GM10847 (cell line): ENCODE results near the gene NCOA7.

Source experiments
- POLR2A ChIP-seq: IDR thresholded peaks from 2 replicates; pipeline ENCODE4 v1.6.1; 2011; ENCODE audit not compliant: insufficient read length; ENCODE audit errors: extremely low read depth

Gene NCOA7

DNA sequence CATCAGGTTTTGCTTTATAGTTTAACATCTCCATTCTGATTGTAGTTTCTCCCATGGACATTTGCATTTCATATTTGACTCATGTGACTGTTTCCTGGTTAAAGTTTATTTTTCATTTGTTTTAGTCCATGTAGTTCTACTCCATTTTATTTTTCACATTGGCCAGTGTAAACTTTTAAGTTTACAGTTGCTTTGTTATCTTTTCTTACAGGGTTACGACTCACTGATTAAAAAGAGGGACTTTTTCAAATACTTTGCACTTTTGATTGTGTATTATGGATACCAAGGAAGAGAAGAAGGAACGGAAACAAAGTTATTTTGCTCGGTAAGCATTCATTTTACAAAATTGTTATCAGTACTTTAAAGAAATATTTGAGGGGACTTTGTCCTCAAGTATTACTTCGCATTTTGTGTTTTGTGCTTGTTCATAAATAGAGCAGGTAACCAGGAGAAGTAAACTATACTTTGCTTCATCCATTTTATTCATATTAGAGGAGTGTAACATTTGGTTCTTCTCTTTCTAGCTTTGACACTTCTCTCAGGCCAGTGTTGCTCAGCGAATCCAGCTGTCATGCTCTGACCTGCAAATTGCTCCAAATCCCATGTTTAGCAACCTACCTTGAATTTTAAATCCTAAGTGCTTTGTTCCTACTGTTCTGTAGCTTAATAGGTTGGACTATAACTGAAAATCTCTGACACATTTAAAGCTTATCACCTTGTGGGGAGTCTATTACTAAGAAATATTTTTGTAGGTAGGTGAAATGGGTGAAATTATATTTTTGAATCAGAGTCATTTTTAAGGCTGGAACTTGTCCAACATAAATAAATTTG, 24.5 kb downstream of the NCOA7 start:
- no peak for TF ChIP-seq POLR2A

DNA sequence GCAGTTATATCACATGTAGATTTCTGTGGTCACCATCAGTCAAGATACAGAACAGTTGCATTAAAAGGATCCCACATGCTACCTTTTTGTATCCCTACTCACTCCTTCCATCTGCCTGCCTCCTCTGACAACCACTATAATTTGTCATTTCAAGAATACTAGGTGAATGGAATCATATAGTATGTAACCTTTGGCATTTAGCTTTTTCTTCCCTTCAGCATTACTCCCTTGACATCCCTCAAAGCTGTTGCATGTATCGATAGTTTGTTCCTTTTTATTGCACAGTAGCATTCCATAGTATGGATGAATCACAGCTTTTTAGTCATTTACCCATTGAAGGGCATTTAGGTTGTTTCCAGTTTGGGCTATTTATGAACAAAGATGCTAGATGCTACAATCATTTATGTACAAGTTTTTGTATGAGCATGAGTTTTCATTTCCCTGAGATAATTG, 26.1 kb downstream of the NCOA7 start:
- no peak for TF ChIP-seq POLR2A

DNA sequence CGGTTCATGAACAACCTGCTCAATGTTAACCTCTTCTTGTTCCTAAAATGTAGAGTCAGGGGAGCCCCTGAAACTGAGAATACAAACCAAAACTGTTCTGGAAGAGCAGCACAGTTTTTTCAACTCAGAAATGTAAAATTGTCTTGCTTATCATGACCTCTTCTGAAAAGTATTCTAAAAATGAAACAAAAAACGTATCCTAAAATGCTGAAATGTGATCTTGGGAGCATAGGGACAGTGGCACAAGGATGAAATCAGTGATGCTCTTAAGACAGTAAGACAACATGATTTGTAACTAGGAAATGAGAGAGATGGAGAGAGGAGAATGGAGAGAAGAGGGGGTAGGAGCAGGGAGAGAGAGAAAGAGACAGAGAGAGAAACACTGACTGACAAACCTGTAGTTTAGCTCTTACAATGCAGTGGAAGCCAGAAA, 27.5 kb downstream of the NCOA7 start:
- no peak for TF ChIP-seq POLR2A

DNA sequence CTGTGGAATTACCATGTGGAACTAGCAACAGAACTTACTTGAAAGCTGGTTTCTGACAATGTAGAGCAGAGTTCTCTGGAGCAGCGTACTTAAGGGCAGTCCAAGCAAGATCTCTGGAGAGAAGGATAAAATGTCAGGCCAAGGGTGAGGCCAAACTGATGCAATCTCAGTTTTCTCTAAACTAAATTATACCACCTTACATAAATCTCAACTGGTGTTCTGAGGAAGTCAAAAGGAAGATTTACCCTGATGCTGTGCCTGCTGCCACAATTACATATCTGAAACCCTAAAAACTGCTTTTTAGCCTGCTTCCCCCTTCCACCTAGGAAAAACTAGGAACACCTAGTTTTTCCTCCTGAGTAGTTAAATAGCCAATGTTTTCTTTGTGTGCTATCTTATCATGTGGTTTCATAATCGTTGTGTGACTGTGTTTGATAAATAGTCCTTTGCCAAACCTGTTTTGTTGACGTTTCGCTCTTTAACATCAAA, 28.1 kb downstream of the NCOA7 start:
- no peak for TF ChIP-seq POLR2A

DNA sequence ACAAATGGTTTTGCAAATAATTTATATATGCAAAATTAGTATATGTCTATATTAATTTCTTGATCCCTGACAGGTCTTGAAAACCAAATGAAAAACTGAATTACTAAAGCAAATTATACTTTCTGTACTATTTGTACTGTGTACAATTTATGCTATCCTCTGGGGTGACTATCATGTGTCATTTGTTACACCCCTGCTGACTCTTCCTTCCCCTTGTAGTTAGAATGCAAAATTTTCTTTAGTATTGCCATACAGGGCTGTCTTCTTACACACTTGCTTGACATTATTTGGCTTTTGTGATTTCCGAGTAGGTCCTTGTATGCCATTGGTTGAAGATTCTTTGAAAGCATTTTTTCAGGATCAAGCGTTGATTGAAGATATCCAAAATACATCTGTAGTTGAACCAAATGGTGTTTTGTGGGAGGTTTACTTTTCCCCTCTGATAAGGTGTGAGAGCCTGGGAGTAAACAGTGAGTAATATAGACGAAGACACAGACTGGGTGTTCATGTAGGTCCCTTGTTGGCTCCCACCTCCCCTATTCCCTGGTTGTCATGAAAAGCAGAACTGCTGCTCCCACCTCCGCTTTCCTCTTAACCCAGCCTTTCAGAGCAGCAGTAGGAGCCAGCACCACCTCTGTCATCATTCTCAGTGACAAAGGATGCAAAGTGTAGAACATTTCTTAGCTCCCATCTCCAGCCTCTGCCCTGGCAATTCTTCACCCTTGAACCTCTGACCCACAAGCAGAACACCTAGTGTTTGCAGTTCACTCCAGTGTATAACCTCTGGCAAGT, 29.0 kb downstream of the NCOA7 start:
- no peak for TF ChIP-seq POLR2A

DNA sequence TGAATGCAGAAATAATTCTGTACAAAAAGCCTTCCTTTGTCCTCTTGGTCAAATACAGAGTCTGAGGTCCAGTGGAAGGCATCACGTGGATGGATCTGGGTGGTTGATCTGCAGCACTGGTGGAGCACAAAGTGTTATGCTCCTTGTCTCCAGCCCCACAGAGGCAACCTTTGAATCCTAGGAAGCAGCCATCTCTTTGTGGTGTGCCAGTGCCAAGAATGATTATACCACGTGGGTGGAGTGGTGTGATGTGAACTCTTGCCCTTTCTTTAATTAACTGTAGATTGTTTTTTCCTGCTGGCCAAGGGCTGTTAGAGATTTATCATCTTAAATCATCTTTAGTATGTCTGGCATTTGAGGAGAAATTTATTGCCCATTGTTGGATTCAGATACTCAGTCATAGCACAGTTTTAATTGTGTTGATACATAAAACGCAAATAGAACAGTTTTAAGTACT, 31.1 kb downstream of the NCOA7 start:
- no peak for TF ChIP-seq POLR2A

DNA sequence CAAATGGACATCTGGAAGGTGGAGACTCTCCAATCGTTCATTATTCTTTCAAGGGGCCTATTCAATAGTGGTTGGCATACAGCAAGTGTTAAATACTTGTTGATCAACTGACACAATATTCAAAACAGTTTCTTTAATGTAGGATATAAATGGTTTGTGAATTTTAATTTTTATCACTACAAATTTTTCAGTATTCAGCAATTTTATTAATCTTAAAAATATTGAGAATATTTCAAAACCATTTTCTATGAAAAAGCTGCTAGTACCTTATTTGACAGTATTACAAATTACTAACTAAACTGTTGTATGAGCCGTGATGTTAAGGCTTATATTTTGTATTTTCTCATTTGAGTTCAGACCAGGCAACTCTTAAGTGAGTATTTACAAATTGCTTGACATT, 32.4 kb downstream of the NCOA7 start:
- TF ChIP-seq POLR2A = no peak

DNA sequence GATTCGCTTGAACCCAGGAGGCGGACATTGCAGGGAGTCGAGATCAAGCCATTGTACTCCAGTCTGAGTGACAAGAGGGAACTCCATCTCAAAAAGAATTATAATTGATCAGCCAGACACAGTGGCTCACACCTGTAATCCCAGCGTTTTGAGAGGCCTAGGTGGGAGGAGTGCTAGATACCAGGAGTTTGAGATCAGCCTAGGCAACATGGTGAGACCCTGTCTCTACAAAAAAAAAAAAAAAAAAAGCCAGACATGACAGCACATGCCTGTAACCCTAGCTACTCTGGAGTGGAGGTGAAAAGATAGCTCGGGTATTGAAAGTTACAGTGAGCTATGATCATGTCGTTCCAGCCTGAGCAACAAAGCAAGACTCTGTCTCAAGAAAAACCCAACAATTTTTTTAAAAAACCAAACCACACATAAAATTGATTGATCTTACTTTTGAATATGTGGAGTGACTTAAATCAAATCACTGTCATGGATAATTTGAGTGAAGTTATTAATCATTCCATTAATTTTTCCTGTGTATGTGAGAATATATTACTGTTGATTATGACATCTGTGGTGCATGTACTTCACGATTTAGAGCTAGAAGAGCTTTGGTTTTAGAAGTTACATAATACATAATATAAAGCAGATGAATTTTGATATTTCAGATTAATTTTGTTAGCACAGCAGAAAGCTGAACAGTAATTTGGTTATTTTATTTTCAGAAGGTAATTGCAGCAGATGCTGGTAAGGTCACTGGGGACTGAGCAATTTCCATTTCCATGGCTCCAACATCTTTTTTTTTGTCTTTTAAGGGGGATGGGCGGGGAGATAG, 34.4 kb downstream of the NCOA7 start:
- TF ChIP-seq POLR2A = no peak

DNA sequence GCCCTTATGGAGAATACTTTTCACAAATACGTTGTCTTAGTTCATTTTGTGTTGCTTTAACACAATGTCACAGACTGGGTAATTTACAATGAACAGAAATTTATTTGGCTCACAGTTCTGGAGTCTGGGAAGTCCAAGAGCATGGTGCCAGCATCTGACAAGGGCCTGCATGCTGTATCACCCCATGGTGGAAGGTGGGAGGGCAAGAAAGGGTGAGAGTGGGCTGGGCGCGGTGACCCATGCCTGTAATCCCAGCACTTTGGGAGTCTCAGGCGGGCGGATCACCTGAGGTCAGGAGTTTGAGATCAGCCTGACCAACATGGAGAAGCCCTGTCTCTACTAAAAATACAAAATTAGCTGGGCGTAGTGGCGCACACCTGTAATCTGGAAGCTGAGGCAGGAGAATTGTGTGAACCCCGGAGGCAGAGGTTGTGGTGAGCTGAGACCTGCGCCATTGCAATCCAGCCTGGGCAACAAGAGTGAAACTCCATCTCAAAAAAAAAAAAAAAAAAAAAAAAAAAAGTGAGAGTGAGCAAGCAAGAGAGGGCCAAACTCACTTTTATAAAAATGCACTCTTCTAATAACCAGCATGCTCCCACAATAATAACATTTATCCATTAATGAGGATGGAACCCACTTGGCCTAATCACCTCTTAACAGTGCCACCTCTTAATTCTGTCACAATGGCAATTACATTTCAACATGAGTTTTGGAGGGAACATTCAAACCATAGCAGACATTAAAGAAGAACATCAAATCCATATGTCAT, 36.1 kb downstream of the NCOA7 start:
- no peak for TF ChIP-seq POLR2A

DNA sequence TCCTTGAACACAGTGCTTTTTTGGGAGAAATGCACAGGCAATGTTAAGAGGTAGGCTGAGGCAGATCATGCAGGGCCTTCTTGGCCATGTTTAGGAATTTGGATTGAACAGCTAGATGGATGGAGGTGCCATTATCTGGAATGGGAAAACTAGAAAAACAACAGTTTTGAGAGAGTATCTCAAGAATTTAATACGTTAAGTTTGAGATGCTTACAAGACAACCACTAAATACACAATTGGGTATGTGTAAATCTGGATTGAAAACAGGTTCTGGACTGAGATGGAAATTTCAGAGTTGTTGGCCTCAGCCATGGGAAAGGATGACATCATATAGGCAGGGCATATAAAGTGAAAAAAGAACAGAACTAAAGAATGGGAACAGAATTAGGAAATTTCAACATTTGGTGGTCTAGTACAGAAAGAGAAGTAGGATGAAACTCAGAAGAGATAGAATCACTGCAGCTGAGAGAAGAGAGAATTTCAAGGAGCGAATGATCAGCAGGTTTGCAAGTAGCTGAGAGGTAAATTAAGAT, 37.1 kb downstream of the NCOA7 start:
- no peak for TF ChIP-seq POLR2A

DNA sequence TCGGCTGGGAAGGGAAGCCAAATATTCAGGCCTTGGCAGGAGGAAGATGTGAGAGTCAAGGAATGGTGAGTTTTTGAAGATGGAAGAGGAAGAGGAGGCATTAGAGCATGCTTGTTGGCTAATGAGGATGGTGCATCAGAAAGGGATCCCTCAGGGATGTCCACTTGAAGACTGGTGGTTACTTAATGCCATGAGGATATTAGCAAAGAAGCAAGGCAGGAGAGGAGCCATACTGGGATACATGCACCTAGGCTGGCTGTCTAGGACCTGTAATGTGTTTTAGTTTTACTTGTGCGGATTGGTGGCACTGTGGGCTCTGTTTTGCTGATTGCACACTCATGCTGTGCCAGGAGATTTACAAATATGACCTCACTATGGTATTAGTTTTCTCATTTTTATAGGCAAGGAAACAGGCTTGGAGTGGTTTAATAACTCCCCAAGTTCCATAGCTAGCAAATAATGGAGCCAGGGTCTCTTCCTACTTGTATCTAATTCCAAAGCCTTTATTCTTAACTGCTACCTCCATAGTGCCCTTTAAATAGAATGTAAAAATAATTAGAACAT, 37.8 kb downstream of the NCOA7 start:
- no peak for TF ChIP-seq POLR2A

DNA sequence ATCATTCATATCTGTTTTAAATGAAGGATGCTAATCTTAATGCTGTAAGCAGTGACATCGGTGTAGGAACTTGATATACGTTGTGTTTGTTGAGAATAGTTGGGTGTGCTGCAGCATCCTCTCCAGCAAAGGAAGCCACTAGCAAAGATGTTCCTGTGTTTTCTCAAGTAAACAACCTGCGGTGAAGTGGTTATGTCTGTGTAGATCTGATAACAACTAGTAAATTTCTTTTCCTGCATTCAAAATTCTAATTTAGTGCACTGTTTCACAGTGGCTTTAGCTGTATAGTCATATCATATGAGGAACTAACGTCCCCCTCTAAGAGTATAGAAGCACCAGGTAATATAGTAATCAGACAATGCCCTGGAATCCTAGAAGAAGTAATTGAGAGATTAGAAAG, 38.7 kb downstream of the NCOA7 start:
- TF ChIP-seq POLR2A = no peak

DNA sequence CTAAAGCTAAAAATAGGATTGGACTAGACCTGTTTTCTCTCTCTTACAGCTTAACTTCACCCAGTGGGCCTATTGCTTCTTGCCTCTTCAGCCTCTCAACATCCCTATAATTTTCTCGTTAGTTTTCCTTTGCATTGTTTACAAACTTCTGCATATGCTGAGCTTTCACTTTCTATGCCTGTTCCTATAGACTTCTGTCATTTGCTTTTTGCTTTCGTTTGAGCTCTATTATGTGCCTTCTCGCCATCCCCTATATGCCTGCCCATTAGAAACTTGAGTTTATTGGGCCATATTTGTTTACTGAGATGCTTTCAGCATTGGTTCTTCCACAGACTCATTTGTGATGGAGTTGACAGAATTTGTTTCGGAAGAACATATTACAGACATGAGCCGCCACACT, 40.9 kb downstream of the NCOA7 start:
- TF ChIP-seq POLR2A = no peak
